ENCODE data around the gene EDRF1.

The EDRF1 gene

DNA sequence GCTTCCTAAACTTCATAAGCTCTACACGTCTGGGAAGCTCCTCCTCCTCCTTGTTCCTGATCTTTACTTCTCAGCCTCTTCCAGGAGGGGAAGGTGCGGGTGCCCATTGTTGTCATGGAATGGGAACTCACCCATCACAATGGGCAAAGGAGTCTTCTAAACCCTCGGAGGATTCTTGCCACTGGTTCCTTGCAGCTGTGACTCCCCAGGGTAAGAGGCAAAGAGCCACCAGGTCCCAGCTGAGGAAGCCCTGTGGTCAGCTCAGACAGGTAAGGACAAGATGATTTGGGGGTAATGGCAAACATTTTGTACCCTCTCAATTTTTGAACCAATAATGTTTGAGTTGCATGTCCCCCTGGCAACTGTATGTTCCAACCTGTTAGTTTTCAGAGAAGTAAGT, 36.4 kb upstream of the EDRF1 start, which contains the start of gene TEX36:
TSS of gene TEX36 (minus strand) at position 101 of the 400 bp plus-strand sequence. CDS start 174 bp downstream, outside the sequence.
- Histone ChIP-seq H3K4me2 (ENCODE audit: low read length) (no peak within 1 kb of the TSS), H3K27ac (ENCODE audit: low read depth, low read length) (no peak within 1 kb of the TSS), H3K27me3 (ENCODE audit: control insufficient read depth, low read length) (no peaks in the 10 kb centered on the region), H3K4me3 (ENCODE audit: low read length) (no peak within 1 kb of the TSS), H3K79me2 (ENCODE audit: control insufficient read depth, low read length) (no peaks in the 10 kb centered on the region), H3F3A (ENCODE audit: control insufficient read depth, insufficient read depth) (no peaks in the 10 kb centered on the region), H4K20me1 (ENCODE audit: control insufficient read depth, insufficient read depth, low read depth, low read length) (no peaks in the 10 kb centered on the region), H3K9me3 (ENCODE audit: control insufficient read depth, insufficient read depth, low read length) (no peaks in the 10 kb centered on the region), H3K4me1 (ENCODE audit: control insufficient read depth, low read length) (no peaks in the 10 kb centered on the region), H3K9me2 (replicated peaks; ENCODE audit: control insufficient read depth, low read length) (no peaks in the 10 kb centered on the region), H3K36me3 (ENCODE audit: control insufficient read depth, low read length) (no peaks in the 10 kb centered on the region)
- TF ChIP-seq EZH2phosphoT487 (IDR thresholded peaks at IDR 0.05; ENCODE audit: borderline replicate concordance, low read length) (no peak), CTCF (IDR thresholded peaks at IDR 0.05; ENCODE audit: low read depth, low read length, poor library complexity, severe bottlenecking) (no peak)

DNA sequence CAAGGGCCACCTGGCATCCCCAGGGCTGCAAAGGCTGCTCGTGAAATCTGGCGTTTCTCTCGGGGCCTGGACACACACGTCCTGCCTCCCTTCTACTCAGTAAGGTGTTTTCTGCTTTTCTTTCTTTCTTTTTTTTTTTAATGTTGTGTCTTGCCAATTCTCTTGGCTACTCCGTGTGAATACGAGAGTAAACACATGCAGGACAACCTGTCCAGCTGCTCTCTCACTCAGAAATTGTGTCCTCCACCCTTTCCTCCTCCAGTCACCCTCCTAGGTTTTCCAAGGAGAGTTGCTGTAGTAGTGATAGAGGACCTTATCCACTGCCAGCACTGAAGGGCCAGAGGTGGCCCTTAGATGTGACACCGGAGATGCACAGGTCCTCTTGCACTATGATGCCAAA, 35.7 kb upstream of the EDRF1 start:
- Histone ChIP-seq H3K9me3 (ENCODE audit: control insufficient read depth, insufficient read depth, low read length) (no peaks in the 10 kb centered on the region), H3K27me3 (ENCODE audit: control insufficient read depth, low read length) (no peaks in the 10 kb centered on the region), H3K4me3 (ENCODE audit: low read length) (no peak overlapping the region), H3F3A (ENCODE audit: control insufficient read depth, insufficient read depth) (no peaks in the 10 kb centered on the region), H3K79me2 (ENCODE audit: control insufficient read depth, low read length) (no peaks in the 10 kb centered on the region), H3K36me3 (ENCODE audit: control insufficient read depth, low read length) (no peaks in the 10 kb centered on the region), H4K20me1 (ENCODE audit: control insufficient read depth, insufficient read depth, low read depth, low read length) (no peaks in the 10 kb centered on the region), H3K27ac (ENCODE audit: low read depth, low read length) (no peak overlapping the region), H3K4me1 (ENCODE audit: control insufficient read depth, low read length) (no peaks in the 10 kb centered on the region), H3K9me2 (replicated peaks; ENCODE audit: control insufficient read depth, low read length) (no peaks in the 10 kb centered on the region), H3K4me2 (ENCODE audit: low read length) (no peak overlapping the region)
- TF ChIP-seq EZH2phosphoT487 (IDR thresholded peaks at IDR 0.05; ENCODE audit: borderline replicate concordance, low read length) (no peak), CTCF (IDR thresholded peaks at IDR 0.05; ENCODE audit: low read depth, low read length, poor library complexity, severe bottlenecking) (no peak)

GRCh38 chr10:125684581-125684980, 34.9 kb upstream of the EDRF1 start:
- no peaks in the 10 kb centered on the region for H3K4me1 ChIP-seq (ENCODE audit: control insufficient read depth, low read length)
- no peak for TF ChIP-seq CTCF (IDR thresholded peaks at IDR 0.05; ENCODE audit: low read depth, low read length, poor library complexity, severe bottlenecking)
- no peak for TF ChIP-seq EZH2phosphoT487 (IDR thresholded peaks at IDR 0.05; ENCODE audit: borderline replicate concordance, low read length)

More at GRCh38 chr10:125684581-125684980, 34.9 kb upstream of the EDRF1 start:
- Histone ChIP-seq H3K27ac (ENCODE audit: low read depth, low read length) (no peak overlapping the region), H3K9me3 (ENCODE audit: control insufficient read depth, insufficient read depth, low read length) (no peaks in the 10 kb centered on the region), H3F3A (ENCODE audit: control insufficient read depth, insufficient read depth) (no peaks in the 10 kb centered on the region), H3K9me2 (replicated peaks; ENCODE audit: control insufficient read depth, low read length) (no peaks in the 10 kb centered on the region), H4K20me1 (ENCODE audit: control insufficient read depth, insufficient read depth, low read depth, low read length) (no peaks in the 10 kb centered on the region), H3K36me3 (ENCODE audit: control insufficient read depth, low read length) (no peaks in the 10 kb centered on the region), H3K79me2 (ENCODE audit: control insufficient read depth, low read length) (no peaks in the 10 kb centered on the region), H3K4me3 (ENCODE audit: low read length) (no peak overlapping the region), H3K27me3 (ENCODE audit: control insufficient read depth, low read length) (no peaks in the 10 kb centered on the region), H3K4me2 (ENCODE audit: low read length) (no peak overlapping the region)

All from DOHH2 (cell line).